Endothelial cell of umbilical vein (primary cell): Measurements from ENCODE around the gene CAMK2B. TPM values are rescaled to one million over a fixed set of nuclear protein-coding genes. Genes with fewer than 3 reads are reported as not detected.

Experiments
- BruUV-seq: library from RNA; stranded (reverse); fragments of 400-500 nt; replicated peaks from 2 replicates; lab custom pipeline; 2021; lab: Mats Ljungman, UMichigan
- CTCF ChIA-PET: fragments of 300-600, 350-600 bp; sonication (Branson Sonifier 250); formaldehyde crosslinking; loops from one replicate; lab custom pipeline; 2021; ENCODE audit warnings: antibody characterized with exemption, inconsistent platforms; lab: Charles Lee
- POLR2A ChIA-PET: fragments of 300-600, 350-600 bp; sonication (Branson Sonifier 250); formaldehyde crosslinking; loops from one replicate; lab custom pipeline; 2021; ENCODE audit warnings: antibody characterized with exemption, inconsistent platforms; lab: Charles Lee
- DNase-seq: peaks from one replicate; pipeline ENCODE4 v3.0.0-alpha.2; 2011; ENCODE audit warnings: low read depth, low spot score
- FAIRE-seq: peaks from 2 replicates; lab custom pipeline; 2011; peaks lifted over from hg19 to GRCh38; lab: Jason Lieb, UNC
- H2AFZ ChIP-seq: 2 replicates; pipeline ENCODE4 v1.6.0; 2012; ENCODE audit warnings: low read depth, low read length, control low read depth, inconsistent platforms
- H3K27ac ChIP-seq: 2 replicates; pipeline ENCODE4 v1.5.1; 2011; ENCODE audit warnings: low read depth, mild to moderate bottlenecking, control low read depth, low read length, moderate library complexity; ENCODE audit not compliant: insufficient read depth
- H3K27me3 ChIP-seq, 2 experiments: 2 replicates each; pipeline versions ENCODE4 v1.6.0 to v1.6.1; 2011; ENCODE audit warnings: low read length in 2 of 2, mixed read lengths in 1 of 2; ENCODE audit not compliant: control insufficient read depth in 2 of 2, insufficient read depth in 2 of 2
- H3K36me3 ChIP-seq, 2 experiments: 2 replicates in 1 of 2; 3 replicates in 1 of 2; pipeline ENCODE4 v1.5.1; 2011; ENCODE audit warnings: low read length in 2 of 2, mild to moderate bottlenecking in 1 of 2, moderate library complexity in 1 of 2; ENCODE audit not compliant: control insufficient read depth in 2 of 2, insufficient read depth in 2 of 2; ENCODE audit errors: extremely low read depth in 1 of 2
- H3K4me1 ChIP-seq: 3 replicates; pipeline ENCODE4 v1.5.1; 2011; ENCODE audit warnings: mild to moderate bottlenecking, low read length; ENCODE audit not compliant: control insufficient read depth, insufficient read depth; ENCODE audit errors: extremely low read depth
- H3K4me2 ChIP-seq: 2 replicates; pipeline ENCODE4 v1.6.1; 2011; ENCODE audit warnings: low read length, control low read depth, mixed read lengths; ENCODE audit not compliant: insufficient read depth
- H3K4me3 ChIP-seq, 3 experiments: fragments of 200-600 bp in 1 of 3; sonication (generic), shearing (Covaris generic) in 1 of 3; replicated peaks in 1 of 3; 2 replicates each; pipeline ENCODE4 v1.5.1; 2011 to 2016; ENCODE audit warnings: control low read depth in 3 of 3, low read length in 3 of 3, mild to moderate bottlenecking in 2 of 3, inconsistent platforms in 1 of 3, low read depth in 1 of 3, moderate library complexity in 1 of 3; ENCODE audit not compliant: insufficient read depth in 1 of 3
- H3K79me2 ChIP-seq: 2 replicates; pipeline ENCODE4 v1.6.0; 2012; ENCODE audit warnings: low read length, inconsistent platforms; ENCODE audit not compliant: control insufficient read depth, insufficient read depth
- H3K9ac ChIP-seq: replicated peaks from 2 replicates; pipeline ENCODE3; 2011; ENCODE audit warnings: low read length, control low read depth; ENCODE audit not compliant: insufficient read depth; ENCODE audit errors: extremely low read depth
- H3K9me1 ChIP-seq: replicated peaks from 3 replicates; pipeline ENCODE4 v1.6.0; 2011; ENCODE audit warnings: mild to moderate bottlenecking, low read length; ENCODE audit not compliant: control insufficient read depth, insufficient read depth; ENCODE audit errors: extremely low read depth
- H3K9me3 ChIP-seq: replicated peaks from 2 replicates; pipeline ENCODE4 v1.5.1; 2012; ENCODE audit warnings: low read length, inconsistent platforms; ENCODE audit not compliant: control insufficient read depth, insufficient read depth
- H4K20me1 ChIP-seq: replicated peaks from 2 replicates; pipeline ENCODE3; 2011; ENCODE audit warnings: mild to moderate bottlenecking, low read length; ENCODE audit not compliant: control insufficient read depth, insufficient read depth; ENCODE audit errors: extremely low read depth
- EZH2 ChIP-seq: IDR thresholded peaks from 2 replicates; pipeline ENCODE4 v1.6.1; 2012; ENCODE audit warnings: borderline replicate concordance, low read depth, mild to moderate bottlenecking, moderate library complexity, low read length, inconsistent platforms; ENCODE audit not compliant: severe bottlenecking
- FOS ChIP-seq: IDR thresholded peaks from 2 replicates; pipeline ENCODE4 v1.6.1; 2011; ENCODE audit warnings: mild to moderate bottlenecking, low read length, moderate library complexity, borderline replicate concordance; ENCODE audit not compliant: insufficient read depth
- GATA2 ChIP-seq: IDR thresholded peaks from 2 replicates; pipeline ENCODE4 v1.7.0; 2011; ENCODE audit warnings: low read depth, mild to moderate bottlenecking, moderate library complexity, mixed read lengths, low read length; ENCODE audit not compliant: insufficient read length, insufficient read depth
- JUN ChIP-seq: IDR thresholded peaks from 2 replicates; pipeline ENCODE4 v1.6.1; 2011; ENCODE audit warnings: borderline replicate concordance, low read depth; ENCODE audit not compliant: insufficient read length, insufficient read depth
- MYC ChIP-seq: IDR thresholded peaks from one replicate; pipeline ENCODE4 v1.6.1; 2011; ENCODE audit warnings: mild to moderate bottlenecking, low read depth, low read length
- POLR2A ChIP-seq: IDR thresholded peaks from 2 replicates; pipeline ENCODE4 v1.6.1; 2012; ENCODE audit warnings: low read depth, mild to moderate bottlenecking, control low read depth, low read length
- POLR2AphosphoS5 ChIP-seq: IDR thresholded peaks from 2 replicates; pipeline ENCODE4 v1.6.1; 2012; ENCODE audit warnings: low read depth, mild to moderate bottlenecking, control low read depth, low read length, moderate library complexity; ENCODE audit not compliant: insufficient read depth
- dilution Hi-C: fragments of 300-500 bp; cut with MboI; formaldehyde crosslinking; loops from one replicate; pipeline ENCODE4 v1.15.0; 2019; ENCODE audit warnings: low sequenced_read_pairs; ENCODE audit not compliant: extremely low pct_ligation_motif_present
- intact Hi-C: fragments of 100-400 bp; cut with micrococcal nuclease; formaldehyde crosslinking; loops from one replicate; pipeline ENCODE4 v1.10.0; 2022
- polyA plus RNA-seq, 4 experiments: library from polyadenylated mRNA; depleted of rRNA in 3 of 4; stranded (reverse) in 3 of 4; unstranded in 1 of 4; fragments of >200 nt; gene quantifications; 2 replicates each; pipeline versions ENCODE4 v1.2.1 to v1.2.3, GENCODE V29; 2011 to 2012; ENCODE audit warnings: missing spikeins in 1 of 4
- total RNA-seq: library from RNA; stranded (reverse); gene quantifications from 2 replicates; pipeline ENCODE4 v1.2.3, GENCODE V29; 2021
- TF ChIP-seq, protein P1 (sequence below), 2 donors: IDR thresholded peaks; 1 replicate in 1 of 2; 2 replicates in 1 of 2; pipeline ENCODE4 v1.5.1; 2011; ENCODE audit warnings: low read length in 2 of 2, mild to moderate bottlenecking in 2 of 2, moderate library complexity in 2 of 2, control low read depth in 1 of 2, inconsistent platforms in 1 of 2, low read depth in 1 of 2; ENCODE audit not compliant: insufficient read depth in 1 of 2; ENCODE audit errors: extremely low read depth in 1 of 2
- TF ChIP-seq, protein P2 (sequence below): IDR thresholded peaks from 2 replicates; pipeline ENCODE4 v1.6.1; 2011; ENCODE audit not compliant: insufficient read depth, insufficient read length

CAMK2B gene
- total and polyA plus RNA-seq, 2 donors (not counting 3 experiments of a cell fraction or from before 2014, with no cell fraction given), result 0.57 to 1.6 TPM

DNA sequence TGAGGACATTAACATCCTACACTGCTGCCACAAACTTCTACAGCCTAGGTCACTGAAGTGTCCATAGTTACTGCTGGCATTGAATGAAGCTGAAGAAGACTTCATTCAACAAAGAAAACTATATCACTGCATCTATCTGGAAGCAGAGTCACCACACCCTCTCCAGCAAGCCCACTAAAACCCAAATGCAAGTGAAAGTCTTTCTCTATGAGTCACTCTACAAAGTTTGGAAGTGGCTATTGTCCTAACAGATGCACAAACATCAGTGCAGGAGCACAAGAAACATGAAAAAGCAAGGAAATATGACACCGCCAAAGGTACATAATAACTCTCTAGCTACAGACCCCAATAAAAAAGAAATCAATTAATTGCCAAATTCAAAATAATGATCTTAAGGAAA lies 43.5 kb upstream of the CAMK2B start:
- DNase-seq (no peak), FAIRE-seq (peak; percentile 64)
- ChIA-PET CTCF (interaction anchor here (1.1 to 1.6 kb wide), 3 partner anchors 15 to 196 kb away, joined by 3 to 5 read pairs (median 3); no protein-coding TSS in a partner anchor), POLR2A (no interaction called here)
- H3K9me1 ChIP-seq, result no peaks in the 10 kb centered on the region
- H3K27me3 ChIP-seq, result no peaks in the 10 kb centered on the region
- dilution Hi-C loops (no loop called here), intact Hi-C loops (no loop called here)
- peaks cover 11% of the 10 kb centered on the region for H3K4me1 ChIP-seq
- BruUV-seq, result no TSS peak
- H3K9ac ChIP-seq, result no peak overlapping the region
- H3K79me2 ChIP-seq, result no peaks in the 10 kb centered on the region
- H4K20me1 ChIP-seq, result no peaks in the 10 kb centered on the region
- H3K27ac ChIP-seq, result no peak overlapping the region
- TF ChIP-seq GATA2, result peak; percentile 64
- no peak for TF ChIP-seq POLR2AphosphoS5
- TF ChIP-seq POLR2A, result no peak
- TF ChIP-seq EZH2, result no peak
- peak; percentile 64 for TF ChIP-seq JUN
- TF ChIP-seq, protein P1, sequence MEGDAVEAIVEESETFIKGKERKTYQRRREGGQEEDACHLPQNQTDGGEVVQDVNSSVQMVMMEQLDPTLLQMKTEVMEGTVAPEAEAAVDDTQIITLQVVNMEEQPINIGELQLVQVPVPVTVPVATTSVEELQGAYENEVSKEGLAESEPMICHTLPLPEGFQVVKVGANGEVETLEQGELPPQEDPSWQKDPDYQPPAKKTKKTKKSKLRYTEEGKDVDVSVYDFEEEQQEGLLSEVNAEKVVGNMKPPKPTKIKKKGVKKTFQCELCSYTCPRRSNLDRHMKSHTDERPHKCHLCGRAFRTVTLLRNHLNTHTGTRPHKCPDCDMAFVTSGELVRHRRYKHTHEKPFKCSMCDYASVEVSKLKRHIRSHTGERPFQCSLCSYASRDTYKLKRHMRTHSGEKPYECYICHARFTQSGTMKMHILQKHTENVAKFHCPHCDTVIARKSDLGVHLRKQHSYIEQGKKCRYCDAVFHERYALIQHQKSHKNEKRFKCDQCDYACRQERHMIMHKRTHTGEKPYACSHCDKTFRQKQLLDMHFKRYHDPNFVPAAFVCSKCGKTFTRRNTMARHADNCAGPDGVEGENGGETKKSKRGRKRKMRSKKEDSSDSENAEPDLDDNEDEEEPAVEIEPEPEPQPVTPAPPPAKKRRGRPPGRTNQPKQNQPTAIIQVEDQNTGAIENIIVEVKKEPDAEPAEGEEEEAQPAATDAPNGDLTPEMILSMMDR (IDR thresholded peaks at IDR 0.05; ENCODE audit: extremely low read depth in 1 of 2, insufficient read depth in 1 of 2, low read depth in 1 of 2, low read length in 2 of 2), result no peak
- no peak for TF ChIP-seq MYC
- TF ChIP-seq, protein P2, sequence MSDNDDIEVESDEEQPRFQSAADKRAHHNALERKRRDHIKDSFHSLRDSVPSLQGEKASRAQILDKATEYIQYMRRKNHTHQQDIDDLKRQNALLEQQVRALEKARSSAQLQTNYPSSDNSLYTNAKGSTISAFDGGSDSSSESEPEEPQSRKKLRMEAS, result no peak
- TF ChIP-seq FOS, result peak; percentile 63
- peak overlapping the region; percentile 14 for H3K4me2 ChIP-seq
- H3K36me3 ChIP-seq, result no peaks in the 10 kb centered on the region
- no peak overlapping the region for H3K4me3 ChIP-seq
- H3K9me3 ChIP-seq, result no peaks in the 10 kb centered on the region
- H2AFZ ChIP-seq, result no peak overlapping the region
